VCaP (cell line): ENCODE results near the gene BNIP5.
A peak's percentile ranks its signal among the peaks of the same experiment; 100 is the strongest.
"Not testable (repeated sequence)": the region's sequence is repeated elsewhere in the genome, so short reads cannot be mapped to it uniquely, and the experiment has no call there.

ENCODE experiments used
- H3K27ac ChIP-seq: fragments of 450-650 bp; 2 replicates; pipeline ENCODE4 v1.5.1; 2017
- CTCF ChIP-seq: fragments of 450-650 bp; conservative IDR thresholded peaks from 2 replicates; pipeline ENCODE4 v1.5.1; 2017; ENCODE audit warnings: mild to moderate bottlenecking, moderate library complexity

Gene BNIP5

GRCh38 chr6:36364669-36365479, 28.2 kb upstream of the BNIP5 start:
- TF ChIP-seq CTCF = no peak
- H3K27ac ChIP-seq = no peak overlapping the region

GRCh38 chr6:36364061-36364635, 27.5 kb upstream of the BNIP5 start:
- H3K27ac ChIP-seq = not testable (repeated sequence)

GRCh38 chr6:36363371-36363752, 26.7 kb upstream of the BNIP5 start:
- not testable (repeated sequence) for H3K27ac ChIP-seq

- H3K27ac ChIP-seq = no peak overlapping the region
- no peak for TF ChIP-seq CTCF
These were observed 26.1 kb upstream of the BNIP5 start for GRCh38 chr6:36362551-36363370.

- TF ChIP-seq CTCF = no peak
- H3K27ac ChIP-seq = no peak overlapping the region
These were observed 24.4 kb upstream of the BNIP5 start for GRCh38 chr6:36361071-36361470.

GRCh38 chr6:36360241-36361054, 23.8 kb upstream of the BNIP5 start:
- H3K27ac ChIP-seq = peak overlapping the region; percentile 19; the same call in 1 of the 2 replicates
- peak; percentile 85 for TF ChIP-seq CTCF

- no peak overlapping the region for H3K27ac ChIP-seq
- TF ChIP-seq CTCF = no peak
These were observed 21.7 kb upstream of the BNIP5 start for GRCh38 chr6:36358226-36358915.
